Liver (tissue), 9 donors: ENCODE data around the gene WLS. TPM values are rescaled to one million over a fixed set of nuclear protein-coding genes. Genes with fewer than 3 reads are reported as not detected.

ENCODE experiments used
- DNase-seq: peaks from one replicate; pipeline ENCODE4 v3.0.0-alpha.2; 2017; ENCODE audit warnings: low spot score
- H3K27ac ChIP-seq, 2 donors: one replicate each; pipeline ENCODE4 v1.7.0; 2013; ENCODE audit warnings: inconsistent platforms in 2 of 2, low read length in 2 of 2, control low read depth in 1 of 2, low read depth in 1 of 2, mild to moderate bottlenecking in 1 of 2
- H3K27me3 ChIP-seq, 4 donors: one replicate each; pipeline versions ENCODE4 v1.6.1 to v1.7.0; 2013; ENCODE audit warnings: low read length in 3 of 4, inconsistent platforms in 1 of 4, mild to moderate bottlenecking in 1 of 4, moderate library complexity in 1 of 4; ENCODE audit not compliant: control insufficient read depth in 4 of 4, insufficient read depth in 4 of 4
- H3K36me3 ChIP-seq, 4 donors: one replicate each; pipeline versions ENCODE4 v1.6.1 to v1.7.0; 2013; ENCODE audit warnings: low read length in 3 of 4, mild to moderate bottlenecking in 3 of 4, low read depth in 1 of 4, moderate library complexity in 1 of 4; ENCODE audit not compliant: control insufficient read depth in 4 of 4, insufficient read depth in 3 of 4
- H3K4me1 ChIP-seq, 4 donors: one replicate each; pipeline versions ENCODE4 v1.6.1 to v1.7.0; 2013; ENCODE audit warnings: low read length in 3 of 4, mild to moderate bottlenecking in 3 of 4, moderate library complexity in 1 of 4; ENCODE audit not compliant: control insufficient read depth in 4 of 4, insufficient read depth in 4 of 4
- H3K4me3 ChIP-seq, 3 donors: one replicate each; pipeline versions ENCODE4 v1.6.1 to v1.7.0; 2013; ENCODE audit warnings: low read length in 3 of 3, control low read depth in 1 of 3, low read depth in 1 of 3, mild to moderate bottlenecking in 1 of 3
- H3K9ac ChIP-seq, 2 donors: one replicate each; pipeline ENCODE4 v1.7.0; 2013; ENCODE audit warnings: low read length in 2 of 2, mild to moderate bottlenecking in 2 of 2, moderate library complexity in 2 of 2, control low read depth in 1 of 2, low read depth in 1 of 2
- H3K9me3 ChIP-seq, 4 donors: one replicate each; pipeline versions ENCODE4 v1.6.1 to v1.7.0; 2013; ENCODE audit warnings: low read length in 3 of 4; ENCODE audit not compliant: control insufficient read depth in 4 of 4
- FOXA2 ChIP-seq: IDR thresholded peaks from 2 replicates; pipeline ENCODE4 v1.6.1; 2016; ENCODE audit warnings: antibody characterized with exemption
- GABPA ChIP-seq, 2 donors: IDR thresholded peaks in 1 of 2; conservative IDR thresholded peaks in 1 of 2; 2 replicates each; pipeline ENCODE4 v1.6.1; 2016; ENCODE audit warnings: antibody characterized with exemption in 2 of 2, mild to moderate bottlenecking in 1 of 2, moderate library complexity in 1 of 2
- HNF4A ChIP-seq, 2 donors: conservative IDR thresholded peaks; 2 replicates each; pipeline ENCODE4 v1.6.1; 2016; ENCODE audit warnings: antibody characterized with exemption in 2 of 2, mild to moderate bottlenecking in 2 of 2
- HNF4G ChIP-seq: IDR thresholded peaks from 2 replicates; pipeline ENCODE4 v1.6.1; 2016; ENCODE audit warnings: antibody characterized with exemption
- JUND ChIP-seq, 2 donors: IDR thresholded peaks; 2 replicates each; pipeline ENCODE4 v1.6.1; 2016; ENCODE audit warnings: antibody characterized with exemption in 2 of 2
- NR2F2 ChIP-seq: IDR thresholded peaks from 2 replicates; pipeline ENCODE4 v1.6.1; 2016; ENCODE audit warnings: antibody characterized with exemption
- RAD21 ChIP-seq, 2 donors: IDR thresholded peaks; 2 replicates each; pipeline ENCODE4 v1.6.1; 2016; ENCODE audit warnings: antibody characterized with exemption in 2 of 2, mild to moderate bottlenecking in 2 of 2
- RXRA ChIP-seq, 2 donors: IDR thresholded peaks; 2 replicates each; pipeline ENCODE4 v1.6.1; 2017 to 2018; ENCODE audit warnings: antibody characterized with exemption in 2 of 2, mild to moderate bottlenecking in 1 of 2
- SP1 ChIP-seq: IDR thresholded peaks from 2 replicates; pipeline ENCODE4 v1.6.1; 2018; ENCODE audit warnings: antibody characterized with exemption, mild to moderate bottlenecking
- TAF1 ChIP-seq: conservative IDR thresholded peaks from 2 replicates; pipeline ENCODE4 v1.6.1; 2016; ENCODE audit warnings: antibody characterized with exemption, mild to moderate bottlenecking
- YY1 ChIP-seq: IDR thresholded peaks from 2 replicates; pipeline ENCODE4 v1.6.1; 2016; ENCODE audit warnings: antibody characterized with exemption, mild to moderate bottlenecking
- WGBS: extraction: QIAGEN DNeasy Blood & Tissue Kit; methylation state at CpG from one replicate; pipeline ENCODE4 v1.1.7; 2013; 5-methylcytosine and 5-hydroxymethylcytosine counted together
- polyA plus RNA-seq, 2 donors: library from polyadenylated mRNA; stranded (reverse) in 1 of 2; unstranded in 1 of 2; fragments of 200-250 nt in 1 of 2; fragments of >200 nt in 1 of 2; fragmentation: Nextera tagmentation in 1 of 2; extraction: Ambion mirVana in 1 of 2; gene quantifications; one replicate each; pipeline versions ENCODE4 v1.2.1 to v1.2.3, GENCODE V29; 2013 to 2015
- total RNA-seq, 2 donors: library from RNA; depleted of rRNA; stranded (reverse); fragments of >200 nt; gene quantifications; one replicate each; pipeline ENCODE4 v1.2.3, GENCODE V29; 2014
- TF ChIP-seq, protein P1 (sequence below): IDR thresholded peaks from 2 replicates; pipeline ENCODE4 v1.6.1; 2016; ENCODE audit warnings: antibody characterized with exemption, mild to moderate bottlenecking
- TF ChIP-seq, protein P2 (sequence below): IDR thresholded peaks from 2 replicates; pipeline ENCODE4 v1.6.1; 2016; ENCODE audit warnings: antibody characterized with exemption
- TF ChIP-seq, protein P3 (sequence below): fragments of 150-350 bp; IDR thresholded peaks from 2 replicates; pipeline ENCODE4 v1.5.1; 2017; ENCODE audit warnings: improper control_type of control experiment, low read depth, low read length; ENCODE audit not compliant: missing input control
- TF ChIP-seq, protein P4 (sequence below): IDR thresholded peaks from 2 replicates; pipeline ENCODE4 v1.6.1; 2016; ENCODE audit warnings: antibody characterized with exemption
- donor health status: healthy.
- donor health status: healthy.
- donor health status: healthy.
- donor health status: healthy.
- donor health status: healthy.

The WLS gene
- total and polyA plus RNA-seq, 4 donors, result 3.2 to 12.5 (median 7.7) TPM

DNA sequence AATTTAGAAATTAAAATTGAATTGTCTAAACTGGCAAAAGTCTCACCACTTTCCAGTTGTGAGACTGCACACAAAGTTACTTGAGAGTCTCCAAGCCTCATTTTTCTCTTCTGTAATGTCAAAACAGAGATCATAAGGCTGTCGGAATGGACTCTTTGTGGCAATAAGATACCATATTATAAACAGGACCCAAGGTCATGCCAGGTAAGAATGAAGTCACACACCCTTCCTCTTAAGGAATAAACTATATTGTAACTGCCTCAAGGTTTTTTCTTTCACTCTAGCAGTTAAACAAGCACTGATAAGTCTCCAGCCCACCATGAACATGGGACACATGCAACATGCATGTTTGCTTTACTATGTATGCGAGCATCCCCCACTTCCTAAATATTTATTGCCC lies 131.8 kb downstream of the WLS start:
- WGBS, result 85% methylated on average over 2 of the region's 2 CpGs
- H3K27ac ChIP-seq, result no peak overlapping the region

DNA sequence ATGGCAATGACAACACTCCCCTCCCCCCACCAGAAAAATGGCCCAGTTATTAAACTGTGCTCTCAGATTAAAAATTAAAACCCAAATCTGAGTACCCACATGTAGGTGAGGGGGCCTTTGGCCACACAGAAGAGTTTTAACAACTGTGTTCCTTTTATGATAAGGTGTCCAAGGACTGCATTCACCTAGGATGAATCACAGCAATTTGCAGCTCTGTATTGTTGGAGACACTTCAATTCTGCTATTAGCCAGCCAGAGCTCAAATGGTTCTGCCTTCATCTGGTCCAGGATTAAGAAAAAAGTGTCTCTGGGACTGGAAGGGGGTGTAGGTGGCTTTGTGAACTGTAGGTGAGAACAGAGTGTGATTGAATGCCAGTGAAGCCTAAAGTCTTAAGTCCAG lies 138.6 kb downstream of the WLS start:
- no peak overlapping the region for H3K27ac ChIP-seq
- no peak overlapping the region for H3K9ac ChIP-seq
- H3K9me3 ChIP-seq, result no peaks in the 10 kb centered on the region
- H3K27me3 ChIP-seq, result no peaks in the 10 kb centered on the region
- H3K4me1 ChIP-seq, result no peaks in the 10 kb centered on the region
- DNase-seq, result no peak
- H3K36me3 ChIP-seq, result no peaks in the 10 kb centered on the region
- no peak overlapping the region for H3K4me3 ChIP-seq
- TF ChIP-seq NR2F2 (no peak), RAD21 (IDR thresholded peaks at IDR 0.05) (no peak), HNF4A (conservative IDR thresholded peaks at IDR 0.05) (no peak), RXRA (IDR thresholded peaks at IDR 0.05) (no peak), JUND (IDR thresholded peaks at IDR 0.05) (no peak), TAF1 (no peak), HNF4G (no peak)
- TF ChIP-seq, protein P1, sequence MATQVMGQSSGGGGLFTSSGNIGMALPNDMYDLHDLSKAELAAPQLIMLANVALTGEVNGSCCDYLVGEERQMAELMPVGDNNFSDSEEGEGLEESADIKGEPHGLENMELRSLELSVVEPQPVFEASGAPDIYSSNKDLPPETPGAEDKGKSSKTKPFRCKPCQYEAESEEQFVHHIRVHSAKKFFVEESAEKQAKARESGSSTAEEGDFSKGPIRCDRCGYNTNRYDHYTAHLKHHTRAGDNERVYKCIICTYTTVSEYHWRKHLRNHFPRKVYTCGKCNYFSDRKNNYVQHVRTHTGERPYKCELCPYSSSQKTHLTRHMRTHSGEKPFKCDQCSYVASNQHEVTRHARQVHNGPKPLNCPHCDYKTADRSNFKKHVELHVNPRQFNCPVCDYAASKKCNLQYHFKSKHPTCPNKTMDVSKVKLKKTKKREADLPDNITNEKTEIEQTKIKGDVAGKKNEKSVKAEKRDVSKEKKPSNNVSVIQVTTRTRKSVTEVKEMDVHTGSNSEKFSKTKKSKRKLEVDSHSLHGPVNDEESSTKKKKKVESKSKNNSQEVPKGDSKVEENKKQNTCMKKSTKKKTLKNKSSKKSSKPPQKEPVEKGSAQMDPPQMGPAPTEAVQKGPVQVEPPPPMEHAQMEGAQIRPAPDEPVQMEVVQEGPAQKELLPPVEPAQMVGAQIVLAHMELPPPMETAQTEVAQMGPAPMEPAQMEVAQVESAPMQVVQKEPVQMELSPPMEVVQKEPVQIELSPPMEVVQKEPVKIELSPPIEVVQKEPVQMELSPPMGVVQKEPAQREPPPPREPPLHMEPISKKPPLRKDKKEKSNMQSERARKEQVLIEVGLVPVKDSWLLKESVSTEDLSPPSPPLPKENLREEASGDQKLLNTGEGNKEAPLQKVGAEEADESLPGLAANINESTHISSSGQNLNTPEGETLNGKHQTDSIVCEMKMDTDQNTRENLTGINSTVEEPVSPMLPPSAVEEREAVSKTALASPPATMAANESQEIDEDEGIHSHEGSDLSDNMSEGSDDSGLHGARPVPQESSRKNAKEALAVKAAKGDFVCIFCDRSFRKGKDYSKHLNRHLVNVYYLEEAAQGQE, result no peak
- TF ChIP-seq, protein P2, sequence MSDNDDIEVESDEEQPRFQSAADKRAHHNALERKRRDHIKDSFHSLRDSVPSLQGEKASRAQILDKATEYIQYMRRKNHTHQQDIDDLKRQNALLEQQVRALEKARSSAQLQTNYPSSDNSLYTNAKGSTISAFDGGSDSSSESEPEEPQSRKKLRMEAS, result no peak

More for the DNA sequence above, 131.8 kb downstream of the WLS start:
- no peaks in the 10 kb centered on the region for H3K4me1 ChIP-seq
- H3K9ac ChIP-seq, result no peak overlapping the region
- DNase-seq, result no peak
- no peak overlapping the region for H3K4me3 ChIP-seq
- no peaks in the 10 kb centered on the region for H3K9me3 ChIP-seq
- no peaks in the 10 kb centered on the region for H3K27me3 ChIP-seq
- H3K36me3 ChIP-seq, result no peaks in the 10 kb centered on the region
- TF ChIP-seq, protein P3, sequence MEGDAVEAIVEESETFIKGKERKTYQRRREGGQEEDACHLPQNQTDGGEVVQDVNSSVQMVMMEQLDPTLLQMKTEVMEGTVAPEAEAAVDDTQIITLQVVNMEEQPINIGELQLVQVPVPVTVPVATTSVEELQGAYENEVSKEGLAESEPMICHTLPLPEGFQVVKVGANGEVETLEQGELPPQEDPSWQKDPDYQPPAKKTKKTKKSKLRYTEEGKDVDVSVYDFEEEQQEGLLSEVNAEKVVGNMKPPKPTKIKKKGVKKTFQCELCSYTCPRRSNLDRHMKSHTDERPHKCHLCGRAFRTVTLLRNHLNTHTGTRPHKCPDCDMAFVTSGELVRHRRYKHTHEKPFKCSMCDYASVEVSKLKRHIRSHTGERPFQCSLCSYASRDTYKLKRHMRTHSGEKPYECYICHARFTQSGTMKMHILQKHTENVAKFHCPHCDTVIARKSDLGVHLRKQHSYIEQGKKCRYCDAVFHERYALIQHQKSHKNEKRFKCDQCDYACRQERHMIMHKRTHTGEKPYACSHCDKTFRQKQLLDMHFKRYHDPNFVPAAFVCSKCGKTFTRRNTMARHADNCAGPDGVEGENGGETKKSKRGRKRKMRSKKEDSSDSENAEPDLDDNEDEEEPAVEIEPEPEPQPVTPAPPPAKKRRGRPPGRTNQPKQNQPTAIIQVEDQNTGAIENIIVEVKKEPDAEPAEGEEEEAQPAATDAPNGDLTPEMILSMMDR, result no peak
- TF ChIP-seq SP1, result no peak
- no peak for TF ChIP-seq RXRA (IDR thresholded peaks at IDR 0.05)
- no peak for TF ChIP-seq NR2F2
- TF ChIP-seq RAD21 (IDR thresholded peaks at IDR 0.05), result no peak
- TF ChIP-seq YY1, result no peak
- TF ChIP-seq FOXA2, result no peak
- no peak for TF ChIP-seq JUND (IDR thresholded peaks at IDR 0.05)
- TF ChIP-seq, protein P1, result no peak
- TF ChIP-seq, protein P4, sequence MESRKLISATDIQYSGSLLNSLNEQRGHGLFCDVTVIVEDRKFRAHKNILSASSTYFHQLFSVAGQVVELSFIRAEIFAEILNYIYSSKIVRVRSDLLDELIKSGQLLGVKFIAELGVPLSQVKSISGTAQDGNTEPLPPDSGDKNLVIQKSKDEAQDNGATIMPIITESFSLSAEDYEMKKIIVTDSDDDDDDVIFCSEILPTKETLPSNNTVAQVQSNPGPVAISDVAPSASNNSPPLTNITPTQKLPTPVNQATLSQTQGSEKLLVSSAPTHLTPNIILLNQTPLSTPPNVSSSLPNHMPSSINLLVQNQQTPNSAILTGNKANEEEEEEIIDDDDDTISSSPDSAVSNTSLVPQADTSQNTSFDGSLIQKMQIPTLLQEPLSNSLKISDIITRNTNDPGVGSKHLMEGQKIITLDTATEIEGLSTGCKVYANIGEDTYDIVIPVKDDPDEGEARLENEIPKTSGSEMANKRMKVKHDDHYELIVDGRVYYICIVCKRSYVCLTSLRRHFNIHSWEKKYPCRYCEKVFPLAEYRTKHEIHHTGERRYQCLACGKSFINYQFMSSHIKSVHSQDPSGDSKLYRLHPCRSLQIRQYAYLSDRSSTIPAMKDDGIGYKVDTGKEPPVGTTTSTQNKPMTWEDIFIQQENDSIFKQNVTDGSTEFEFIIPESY, result no peak
- no peak for TF ChIP-seq TAF1
- TF ChIP-seq, protein P2, result no peak
- TF ChIP-seq GABPA (IDR thresholded peaks at IDR 0.05 in 1 of 2, conservative IDR thresholded peaks at IDR 0.05 in 1 of 2), result no peak
